Endothelial cell of umbilical vein (primary cell): ENCODE measurements around the gene VSNL1. TPM values are rescaled to one million over a fixed set of nuclear protein-coding genes. Genes with fewer than 3 reads are reported as not detected.

Experiments
- BruUV-seq: library from RNA; stranded (reverse); fragments of 400-500 nt; replicated peaks from 2 replicates; lab custom pipeline; 2021; lab: Mats Ljungman, UMichigan
- CTCF ChIA-PET: fragments of 300-600, 350-600 bp; sonication (Branson Sonifier 250); formaldehyde crosslinking; loops from one replicate; lab custom pipeline; 2021; ENCODE audit warnings: antibody characterized with exemption, inconsistent platforms; lab: Charles Lee
- POLR2A ChIA-PET: fragments of 300-600, 350-600 bp; sonication (Branson Sonifier 250); formaldehyde crosslinking; loops from one replicate; lab custom pipeline; 2021; ENCODE audit warnings: antibody characterized with exemption, inconsistent platforms; lab: Charles Lee
- DNase-seq: peaks from one replicate; pipeline ENCODE4 v3.0.0-alpha.2; 2011; ENCODE audit warnings: low read depth, low spot score
- FAIRE-seq: peaks from 2 replicates; lab custom pipeline; 2011; peaks lifted over from hg19 to GRCh38; lab: Jason Lieb, UNC
- H2AFZ ChIP-seq: 2 replicates; pipeline ENCODE4 v1.6.0; 2012; ENCODE audit warnings: low read depth, low read length, control low read depth, inconsistent platforms
- H3K27ac ChIP-seq: 2 replicates; pipeline ENCODE4 v1.5.1; 2011; ENCODE audit warnings: low read depth, mild to moderate bottlenecking, control low read depth, low read length, moderate library complexity; ENCODE audit not compliant: insufficient read depth
- H3K27me3 ChIP-seq, 2 experiments: 2 replicates each; pipeline versions ENCODE4 v1.6.0 to v1.6.1; 2011; ENCODE audit warnings: low read length in 2 of 2, mixed read lengths in 1 of 2; ENCODE audit not compliant: control insufficient read depth in 2 of 2, insufficient read depth in 2 of 2
- H3K36me3 ChIP-seq, 2 experiments: 2 replicates in 1 of 2; 3 replicates in 1 of 2; pipeline ENCODE4 v1.5.1; 2011; ENCODE audit warnings: low read length in 2 of 2, mild to moderate bottlenecking in 1 of 2, moderate library complexity in 1 of 2; ENCODE audit not compliant: control insufficient read depth in 2 of 2, insufficient read depth in 2 of 2; ENCODE audit errors: extremely low read depth in 1 of 2
- H3K4me1 ChIP-seq: 3 replicates; pipeline ENCODE4 v1.5.1; 2011; ENCODE audit warnings: mild to moderate bottlenecking, low read length; ENCODE audit not compliant: control insufficient read depth, insufficient read depth; ENCODE audit errors: extremely low read depth
- H3K4me2 ChIP-seq: 2 replicates; pipeline ENCODE4 v1.6.1; 2011; ENCODE audit warnings: low read length, control low read depth, mixed read lengths; ENCODE audit not compliant: insufficient read depth
- H3K4me3 ChIP-seq, 3 experiments: fragments of 200-600 bp in 1 of 3; sonication (generic), shearing (Covaris generic) in 1 of 3; replicated peaks in 1 of 3; 2 replicates each; pipeline ENCODE4 v1.5.1; 2011 to 2016; ENCODE audit warnings: control low read depth in 3 of 3, low read length in 3 of 3, mild to moderate bottlenecking in 2 of 3, inconsistent platforms in 1 of 3, low read depth in 1 of 3, moderate library complexity in 1 of 3; ENCODE audit not compliant: insufficient read depth in 1 of 3
- H3K79me2 ChIP-seq: 2 replicates; pipeline ENCODE4 v1.6.0; 2012; ENCODE audit warnings: low read length, inconsistent platforms; ENCODE audit not compliant: control insufficient read depth, insufficient read depth
- H3K9ac ChIP-seq: replicated peaks from 2 replicates; pipeline ENCODE3; 2011; ENCODE audit warnings: low read length, control low read depth; ENCODE audit not compliant: insufficient read depth; ENCODE audit errors: extremely low read depth
- H3K9me1 ChIP-seq: replicated peaks from 3 replicates; pipeline ENCODE4 v1.6.0; 2011; ENCODE audit warnings: mild to moderate bottlenecking, low read length; ENCODE audit not compliant: control insufficient read depth, insufficient read depth; ENCODE audit errors: extremely low read depth
- H3K9me3 ChIP-seq: replicated peaks from 2 replicates; pipeline ENCODE4 v1.5.1; 2012; ENCODE audit warnings: low read length, inconsistent platforms; ENCODE audit not compliant: control insufficient read depth, insufficient read depth
- H4K20me1 ChIP-seq: replicated peaks from 2 replicates; pipeline ENCODE3; 2011; ENCODE audit warnings: mild to moderate bottlenecking, low read length; ENCODE audit not compliant: control insufficient read depth, insufficient read depth; ENCODE audit errors: extremely low read depth
- EZH2 ChIP-seq: IDR thresholded peaks from 2 replicates; pipeline ENCODE4 v1.6.1; 2012; ENCODE audit warnings: borderline replicate concordance, low read depth, mild to moderate bottlenecking, moderate library complexity, low read length, inconsistent platforms; ENCODE audit not compliant: severe bottlenecking
- FOS ChIP-seq: IDR thresholded peaks from 2 replicates; pipeline ENCODE4 v1.6.1; 2011; ENCODE audit warnings: mild to moderate bottlenecking, low read length, moderate library complexity, borderline replicate concordance; ENCODE audit not compliant: insufficient read depth
- GATA2 ChIP-seq: IDR thresholded peaks from 2 replicates; pipeline ENCODE4 v1.7.0; 2011; ENCODE audit warnings: low read depth, mild to moderate bottlenecking, moderate library complexity, mixed read lengths, low read length; ENCODE audit not compliant: insufficient read length, insufficient read depth
- JUN ChIP-seq: IDR thresholded peaks from 2 replicates; pipeline ENCODE4 v1.6.1; 2011; ENCODE audit warnings: borderline replicate concordance, low read depth; ENCODE audit not compliant: insufficient read length, insufficient read depth
- MYC ChIP-seq: IDR thresholded peaks from one replicate; pipeline ENCODE4 v1.6.1; 2011; ENCODE audit warnings: mild to moderate bottlenecking, low read depth, low read length
- POLR2A ChIP-seq: IDR thresholded peaks from 2 replicates; pipeline ENCODE4 v1.6.1; 2012; ENCODE audit warnings: low read depth, mild to moderate bottlenecking, control low read depth, low read length
- POLR2AphosphoS5 ChIP-seq: IDR thresholded peaks from 2 replicates; pipeline ENCODE4 v1.6.1; 2012; ENCODE audit warnings: low read depth, mild to moderate bottlenecking, control low read depth, low read length, moderate library complexity; ENCODE audit not compliant: insufficient read depth
- dilution Hi-C: fragments of 300-500 bp; cut with MboI; formaldehyde crosslinking; loops from one replicate; pipeline ENCODE4 v1.15.0; 2019; ENCODE audit warnings: low sequenced_read_pairs; ENCODE audit not compliant: extremely low pct_ligation_motif_present
- intact Hi-C: fragments of 100-400 bp; cut with micrococcal nuclease; formaldehyde crosslinking; loops from one replicate; pipeline ENCODE4 v1.10.0; 2022
- polyA plus RNA-seq, 4 experiments: library from polyadenylated mRNA; depleted of rRNA in 3 of 4; stranded (reverse) in 3 of 4; unstranded in 1 of 4; fragments of >200 nt; gene quantifications; 2 replicates each; pipeline versions ENCODE4 v1.2.1 to v1.2.3, GENCODE V29; 2011 to 2012; ENCODE audit warnings: missing spikeins in 1 of 4
- total RNA-seq: library from RNA; stranded (reverse); gene quantifications from 2 replicates; pipeline ENCODE4 v1.2.3, GENCODE V29; 2021
- TF ChIP-seq, protein P1 (sequence below), 2 donors: IDR thresholded peaks; 1 replicate in 1 of 2; 2 replicates in 1 of 2; pipeline ENCODE4 v1.5.1; 2011; ENCODE audit warnings: low read length in 2 of 2, mild to moderate bottlenecking in 2 of 2, moderate library complexity in 2 of 2, control low read depth in 1 of 2, inconsistent platforms in 1 of 2, low read depth in 1 of 2; ENCODE audit not compliant: insufficient read depth in 1 of 2; ENCODE audit errors: extremely low read depth in 1 of 2

VSNL1 gene
- total and polyA plus RNA-seq, 2 donors (not counting 3 experiments of a cell fraction or from before 2014, with no cell fraction given): not detected

DNA sequence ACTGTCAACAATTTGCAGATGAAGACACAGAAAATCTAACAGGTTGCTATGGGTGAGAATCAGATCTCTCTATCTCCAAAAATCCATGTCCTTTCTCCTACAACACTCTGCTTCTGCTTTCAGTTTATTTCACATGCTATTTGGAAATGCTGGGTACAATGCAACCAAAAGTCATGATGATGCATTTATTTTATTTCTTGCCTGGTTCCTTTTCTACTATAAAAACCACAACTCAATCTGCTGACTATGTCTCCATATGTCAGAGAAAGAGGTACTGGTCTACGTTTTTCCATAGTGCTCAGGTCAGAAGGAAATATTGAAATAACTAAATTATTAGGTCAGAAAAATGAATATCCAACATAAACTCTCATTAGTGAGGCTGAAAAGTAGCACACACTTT is 42.8 kb upstream of the VSNL1 start:
- TF ChIP-seq EZH2: no peak
- TF ChIP-seq POLR2AphosphoS5: no peak
- no peak for TF ChIP-seq POLR2A
- TF ChIP-seq, protein P1, sequence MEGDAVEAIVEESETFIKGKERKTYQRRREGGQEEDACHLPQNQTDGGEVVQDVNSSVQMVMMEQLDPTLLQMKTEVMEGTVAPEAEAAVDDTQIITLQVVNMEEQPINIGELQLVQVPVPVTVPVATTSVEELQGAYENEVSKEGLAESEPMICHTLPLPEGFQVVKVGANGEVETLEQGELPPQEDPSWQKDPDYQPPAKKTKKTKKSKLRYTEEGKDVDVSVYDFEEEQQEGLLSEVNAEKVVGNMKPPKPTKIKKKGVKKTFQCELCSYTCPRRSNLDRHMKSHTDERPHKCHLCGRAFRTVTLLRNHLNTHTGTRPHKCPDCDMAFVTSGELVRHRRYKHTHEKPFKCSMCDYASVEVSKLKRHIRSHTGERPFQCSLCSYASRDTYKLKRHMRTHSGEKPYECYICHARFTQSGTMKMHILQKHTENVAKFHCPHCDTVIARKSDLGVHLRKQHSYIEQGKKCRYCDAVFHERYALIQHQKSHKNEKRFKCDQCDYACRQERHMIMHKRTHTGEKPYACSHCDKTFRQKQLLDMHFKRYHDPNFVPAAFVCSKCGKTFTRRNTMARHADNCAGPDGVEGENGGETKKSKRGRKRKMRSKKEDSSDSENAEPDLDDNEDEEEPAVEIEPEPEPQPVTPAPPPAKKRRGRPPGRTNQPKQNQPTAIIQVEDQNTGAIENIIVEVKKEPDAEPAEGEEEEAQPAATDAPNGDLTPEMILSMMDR (IDR thresholded peaks at IDR 0.05; ENCODE audit: extremely low read depth in 1 of 2, insufficient read depth in 1 of 2, low read depth in 1 of 2, low read length in 2 of 2): no peak
- no peak for TF ChIP-seq GATA2
- TF ChIP-seq MYC: no peak
- no peak for TF ChIP-seq FOS
- TF ChIP-seq JUN: no peak
- ChIA-PET CTCF (no interaction called here), POLR2A (no interaction called here)
- no peak overlapping the region for H3K4me3 ChIP-seq
- H2AFZ ChIP-seq: no peak overlapping the region
- DNase-seq: no peak
- dilution Hi-C loops (no loop called here), intact Hi-C loops (no loop called here)
- no peak overlapping the region for H3K4me2 ChIP-seq
- BruUV-seq: no TSS peak
- H3K9me1 ChIP-seq: no peaks in the 10 kb centered on the region
- no peaks in the 10 kb centered on the region for H3K36me3 ChIP-seq
- no peak overlapping the region for H3K9ac ChIP-seq
- no peak for FAIRE-seq
- H3K79me2 ChIP-seq: no peaks in the 10 kb centered on the region
- no peaks in the 10 kb centered on the region for H4K20me1 ChIP-seq
- no peaks in the 10 kb centered on the region for H3K4me1 ChIP-seq
- H3K9me3 ChIP-seq: no peaks in the 10 kb centered on the region
- no peaks in the 10 kb centered on the region for H3K27me3 ChIP-seq
- H3K27ac ChIP-seq: no peak overlapping the region
